GM21717 (cell line): Measurements from ENCODE around the gene MAN1A1.
"Not testable (repeated sequence)": the region's sequence is repeated elsewhere in the genome, so short reads cannot be mapped to it uniquely, and the experiment has no call there.

Source experiments
- ATAC-seq: cut with Tn5 transposase; IDR thresholded peaks from one replicate; pipeline ENCODE4 v1.9.1; 2021; ENCODE audit warnings: mild to moderate bottlenecking, moderate library complexity; ENCODE audit not compliant: unreplicated experiment

The MAN1A1 gene

GRCh38 chr6:119307056-119307455 lies 42.5 kb downstream of the MAN1A1 start:
- ATAC-seq, result no peak

DNA sequence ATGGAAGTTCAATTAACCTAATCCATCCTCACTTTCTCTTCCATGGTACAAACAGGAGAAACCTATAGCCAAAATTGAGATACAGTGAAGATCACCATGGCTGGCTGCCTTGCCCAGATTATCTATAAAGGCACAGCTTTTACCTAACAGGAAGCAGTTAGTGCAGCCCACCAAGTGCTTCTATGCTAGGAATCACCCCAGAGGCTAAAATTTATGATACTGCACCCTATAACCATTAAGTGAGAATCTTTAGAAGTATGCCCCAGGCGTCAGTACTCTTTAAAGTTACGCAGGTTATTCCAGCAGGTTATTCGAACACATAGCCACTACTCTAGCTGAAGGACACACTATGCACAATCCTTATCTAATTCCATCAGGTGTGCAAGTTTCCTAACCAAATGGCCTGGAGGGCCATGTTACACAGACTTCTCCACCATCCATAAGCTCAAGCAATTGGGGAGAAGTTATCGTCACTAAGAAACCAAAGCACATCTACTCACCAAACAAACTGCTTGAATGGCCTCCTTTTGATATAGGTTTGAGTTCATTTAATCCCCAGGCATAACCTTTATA lies 43.1 kb downstream of the MAN1A1 start:
- no peak for ATAC-seq

DNA sequence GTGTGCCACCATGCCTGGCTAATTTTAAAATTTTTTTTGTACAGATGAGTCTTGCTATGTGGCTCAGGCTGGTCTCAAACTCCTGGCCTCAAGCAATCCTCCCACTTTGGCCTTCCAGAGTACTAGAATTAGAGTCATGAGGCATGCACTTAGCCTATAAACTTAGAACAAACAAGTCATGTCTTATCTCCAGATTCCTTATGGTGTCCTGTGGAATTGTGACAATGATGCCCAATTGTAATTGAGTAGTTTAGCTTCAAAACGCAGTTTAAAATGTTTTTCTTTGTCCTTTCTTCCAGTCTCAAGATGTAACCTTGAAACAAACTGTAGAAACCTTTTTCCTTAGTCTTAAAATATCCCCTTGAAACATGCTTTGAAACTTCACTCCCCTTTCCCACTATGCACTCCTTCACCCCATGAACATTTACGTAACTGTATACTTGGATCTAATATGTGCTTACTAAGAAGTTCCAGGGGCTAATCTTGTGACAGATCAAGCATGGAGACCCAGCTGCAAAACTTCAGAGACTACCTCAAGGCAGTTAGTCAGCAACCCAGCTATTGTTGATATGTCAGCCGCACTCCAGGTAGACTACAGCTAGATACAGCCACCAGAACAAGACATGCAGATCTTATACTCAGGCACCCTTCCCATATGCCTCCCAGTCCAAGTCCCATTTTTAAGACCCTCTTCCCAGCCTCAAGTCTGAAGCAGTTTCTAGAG lies 46.2 kb downstream of the MAN1A1 start:
- ATAC-seq, result no peak

GRCh38 chr6:119301429-119301828 lies 48.1 kb downstream of the MAN1A1 start:
- no peak for ATAC-seq

- no peak for ATAC-seq
Observed at GRCh38 chr6:119299694-119300093, 49.9 kb downstream of the MAN1A1 start.

- ATAC-seq, result no peak
Observed at GRCh38 chr6:119297049-119297448, 52.5 kb downstream of the MAN1A1 start.

- no peak for ATAC-seq
Observed at GRCh38 chr6:119296036-119297035, 53.2 kb downstream of the MAN1A1 start.

DNA sequence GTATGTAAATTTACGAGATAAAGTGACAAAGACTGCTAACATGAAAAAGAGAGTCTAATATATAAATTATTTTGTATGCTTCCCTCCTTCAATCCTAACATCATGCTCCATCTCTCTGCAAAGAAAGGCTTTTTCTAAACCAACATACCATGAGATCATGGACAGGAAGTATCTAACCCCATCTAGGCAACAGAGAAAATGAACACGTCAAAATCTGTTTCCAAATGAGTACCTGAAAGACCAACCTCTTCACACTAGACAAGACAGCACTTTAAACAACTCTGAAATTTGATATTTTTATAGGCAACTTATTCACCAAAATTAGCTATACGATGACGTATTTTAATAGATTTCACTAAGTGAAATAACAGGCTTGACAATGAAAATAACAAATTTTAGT lies 54.6 kb downstream of the MAN1A1 start:
- peak; percentile 72 for ATAC-seq

- not testable (repeated sequence) for ATAC-seq
Observed at GRCh38 chr6:119291060-119291459, 58.5 kb downstream of the MAN1A1 start.

- no peak for ATAC-seq
Observed at GRCh38 chr6:119290306-119290705, 59.3 kb downstream of the MAN1A1 start.

DNA sequence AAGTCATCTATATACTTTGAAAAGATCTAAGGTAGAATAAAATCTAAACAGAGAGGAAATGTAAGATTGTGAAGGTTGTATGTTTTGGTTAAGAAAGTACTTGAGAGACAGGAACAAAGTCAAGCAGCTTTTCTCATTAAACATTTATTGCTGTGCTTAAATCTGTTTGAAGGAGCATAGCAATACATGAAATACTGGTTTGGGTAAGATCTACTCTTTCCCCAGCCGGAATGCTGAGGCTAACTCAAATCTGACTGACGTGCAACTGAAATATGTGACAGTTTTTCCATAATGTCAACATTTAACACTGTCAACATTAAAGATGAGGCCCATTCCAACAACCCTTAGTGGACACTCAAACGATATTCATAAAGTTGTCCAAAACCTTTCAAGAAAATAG lies 59.9 kb downstream of the MAN1A1 start:
- ATAC-seq, result no peak

DNA sequence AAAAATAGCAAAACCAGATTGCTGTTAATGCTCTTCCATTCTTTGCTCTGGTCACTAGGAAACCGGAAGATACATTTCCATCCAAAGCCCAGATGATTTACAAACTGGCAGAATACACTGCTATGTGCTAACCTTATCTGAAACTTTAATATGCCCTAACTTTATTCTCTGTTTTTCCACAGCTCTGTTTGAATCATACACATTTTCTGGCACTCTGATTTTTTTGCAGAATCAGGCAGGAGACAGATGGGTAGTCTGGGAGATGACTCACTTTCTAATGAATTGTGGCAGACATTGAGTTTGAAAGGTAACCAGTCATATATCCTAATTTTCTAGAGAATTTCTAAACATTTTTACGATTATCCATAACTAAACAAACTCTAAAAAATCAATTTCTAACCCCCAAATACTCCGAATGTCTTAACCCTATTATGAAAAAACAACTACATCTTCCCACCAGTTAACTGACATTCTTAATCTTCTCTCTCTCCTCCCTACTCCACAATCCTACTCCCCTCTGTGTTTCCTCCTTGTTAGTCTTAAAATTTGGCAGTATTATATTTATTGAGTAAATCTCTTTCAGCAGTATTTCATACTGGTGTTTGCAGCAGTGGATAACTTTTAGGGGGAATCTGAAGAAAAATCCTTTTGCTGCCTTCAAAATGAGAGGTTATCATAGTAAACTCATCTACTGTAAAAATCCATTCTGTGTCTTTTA lies 63.5 kb downstream of the MAN1A1 start:
- no peak for ATAC-seq

GRCh38 chr6:119284861-119285521 lies 64.6 kb downstream of the MAN1A1 start:
- ATAC-seq, result no peak

DNA sequence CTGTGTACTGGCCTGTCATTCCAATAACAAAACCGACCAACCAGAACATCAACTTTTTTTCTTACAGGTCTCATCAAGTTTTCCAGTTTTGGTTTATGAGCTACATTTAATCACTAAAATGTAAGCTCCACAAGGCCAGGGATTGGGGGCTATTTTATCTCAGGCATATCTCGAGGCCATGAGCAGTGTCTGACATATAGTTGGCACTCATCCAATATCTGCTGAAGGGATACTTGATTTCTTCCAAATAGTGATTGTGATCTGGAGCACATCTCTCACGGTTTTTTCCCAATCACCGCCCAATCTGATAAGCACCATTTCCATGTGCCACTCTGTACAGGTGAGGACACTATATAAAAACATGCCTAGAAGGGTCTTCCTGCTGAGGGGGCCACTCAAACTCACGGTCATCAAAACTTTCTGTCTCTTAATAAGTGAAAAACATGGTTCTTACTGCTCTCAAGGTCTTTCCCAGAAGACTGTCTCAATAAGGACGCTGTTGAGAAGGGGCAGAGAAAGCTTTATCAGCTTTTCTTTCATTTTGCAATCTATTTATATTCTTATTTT lies 65.5 kb downstream of the MAN1A1 start:
- no peak for ATAC-seq

DNA sequence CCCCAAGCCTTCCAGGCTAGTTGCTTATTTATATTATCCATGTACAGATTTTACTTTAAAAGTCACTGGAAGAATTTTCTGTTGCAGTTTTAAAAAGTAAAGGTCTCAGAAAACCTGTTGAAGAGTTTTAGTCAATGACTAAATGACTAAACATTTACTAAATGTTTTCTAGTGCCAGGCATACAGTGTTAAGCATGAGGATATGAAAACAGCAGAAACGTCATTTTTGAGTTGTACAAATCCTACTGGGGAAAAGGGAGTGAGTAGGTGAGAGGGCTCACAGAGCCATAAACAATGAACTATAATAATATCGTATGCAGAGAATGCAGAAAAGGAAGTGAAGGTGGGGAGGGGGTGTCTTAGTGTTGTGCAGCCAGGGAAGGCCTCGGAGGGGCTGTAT lies 66.3 kb downstream of the MAN1A1 start:
- no peak for ATAC-seq

DNA sequence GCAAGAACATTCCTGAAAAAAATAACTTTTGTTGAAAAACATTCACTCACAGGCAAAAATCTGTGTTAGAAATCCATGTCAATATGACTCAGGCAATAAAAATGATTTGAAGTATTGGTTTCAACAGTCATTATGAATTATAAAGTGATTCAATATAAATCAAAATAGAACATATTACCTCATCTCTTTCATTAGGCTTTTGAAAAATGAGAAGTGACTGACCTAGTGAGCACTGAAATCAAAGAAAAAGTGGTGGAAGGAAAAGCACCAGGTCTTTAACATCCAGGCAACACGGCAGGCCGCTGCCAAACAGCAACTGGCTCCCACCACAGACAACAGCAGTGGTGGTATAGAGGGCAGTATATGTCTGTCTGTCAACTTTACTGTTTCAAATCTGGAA lies 68.9 kb downstream of the MAN1A1 start:
- no peak for ATAC-seq

- ATAC-seq, result no peak
Observed at GRCh38 chr6:119280080-119280479, 69.5 kb downstream of the MAN1A1 start.

GRCh38 chr6:119278625-119279024 lies 70.9 kb downstream of the MAN1A1 start:
- no peak for ATAC-seq

DNA sequence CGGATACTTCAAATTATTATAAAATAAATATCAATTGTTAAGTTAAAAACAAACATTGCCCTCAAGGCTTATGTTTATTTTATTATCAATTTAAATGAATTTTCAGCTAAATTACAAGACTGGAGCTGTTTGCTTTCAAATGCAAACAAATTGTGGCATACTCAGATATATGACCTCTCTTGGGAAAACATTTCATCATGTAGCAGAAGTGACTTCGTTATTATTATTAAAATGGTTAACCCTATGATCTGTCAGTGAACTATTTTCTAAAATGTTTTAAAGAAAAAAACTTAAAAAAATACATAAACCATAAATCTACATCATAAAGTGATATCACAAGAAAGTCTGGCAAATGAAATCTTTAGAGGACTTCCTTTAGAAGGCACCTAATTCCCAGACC lies 72.5 kb downstream of the MAN1A1 start:
- ATAC-seq, result no peak

- no peak for ATAC-seq
Observed at GRCh38 chr6:119276211-119276610, 73.3 kb downstream of the MAN1A1 start.
